K562 (cell line): ENCODE results near the gene ZDHHC14. TPM values are rescaled to one million over a fixed set of nuclear protein-coding genes. Genes with fewer than 3 reads are reported as not detected.

Experiments used
- CUX1 ChIP-seq: fragments of 200-800 bp; sonication (Bioruptor generic); IDR thresholded peaks from 2 replicates; pipeline ENCODE4 v1.6.1; 2016; ENCODE audit warnings: missing genetic modification characterization, missing compliant biosample characterization
- KLF6 ChIP-seq: fragments of 250-450 bp; sonication (Bioruptor Pico); IDR thresholded peaks from 2 replicates; pipeline ENCODE4 v1.4.0; 2020; ENCODE audit warnings: mild to moderate bottlenecking, moderate library complexity, borderline replicate concordance
- MAFG ChIP-seq: fragments of 450-650 bp; conservative IDR thresholded peaks from 2 replicates; pipeline ENCODE4 v1.6.1; 2016; ENCODE audit warnings: missing genetic modification characterization, missing compliant biosample characterization
- SIN3A ChIP-seq, 2 experiments: fragments of 150-350 bp in 1 of 2; IDR thresholded peaks; 2 replicates each; pipeline ENCODE4 v1.6.1; 2011 to 2016; ENCODE audit warnings: borderline replicate concordance in 2 of 2, low read depth in 2 of 2, low read length in 2 of 2, mild to moderate bottlenecking in 2 of 2, moderate library complexity in 2 of 2; ENCODE audit not compliant: control insufficient read depth in 1 of 2
- SRSF3 ChIP-seq: fragments of 200-400 bp; formaldehyde crosslinking; IDR thresholded peaks from 2 replicates; pipeline ENCODE4 v1.6.1; 2016; ENCODE audit warnings: mild to moderate bottlenecking, low read length, moderate library complexity; ENCODE audit not compliant: insufficient read depth
- U2AF1 ChIP-seq: fragments of 200-400 bp; formaldehyde crosslinking; optimal IDR thresholded peaks from 2 replicates; pipeline ENCODE3; 2017; ENCODE audit warnings: mild to moderate bottlenecking, low read depth, low read length, moderate library complexity
- YY1 ChIP-seq, 3 experiments: IDR thresholded peaks; 2 replicates each; pipeline ENCODE4 v1.6.1; 2011; ENCODE audit warnings: low read length in 2 of 3, mild to moderate bottlenecking in 2 of 3, moderate library complexity in 2 of 3, borderline replicate concordance in 1 of 3, control low read depth in 1 of 3, low read depth in 1 of 3; ENCODE audit not compliant: insufficient read depth in 3 of 3, insufficient replicate concordance in 2 of 3, control insufficient read depth in 1 of 3, insufficient read length in 1 of 3; ENCODE audit errors: extremely low read depth in 1 of 3
- ZFP36 ChIP-seq: fragments of 150-350 bp; IDR thresholded peaks from 2 replicates; pipeline ENCODE4 v1.6.1; 2018; ENCODE audit warnings: low read length, low read depth; ENCODE audit not compliant: partially characterized antibody
- polyA plus RNA-seq, 8 experiments: library from polyadenylated mRNA; depleted of rRNA in 4 of 8; stranded (reverse) in 5 of 8; unstranded in 3 of 8; fragments of >200 nt; fragmentation: Nextera tagmentation in 2 of 8; fragmentation: Illumina TruSeq in 1 of 8; extraction: Ambion mirVana in 2 of 8; extraction: Trizol in 1 of 8; gene quantifications; 2 replicates each; pipeline versions ENCODE4 v1.2.1 to v1.2.3, GENCODE V29; 2011 to 2014; ENCODE audit warnings: inconsistent platforms in 1 of 8, missing spikeins in 1 of 8
- total RNA-seq, 7 experiments: library from RNA; depleted of rRNA in 6 of 7; stranded (reverse); fragments of >200 nt in 6 of 7; fragmentation: Illumina TruSeq in 2 of 7; extraction: Trizol in 2 of 7; gene quantifications; 2 replicates each; pipeline versions ENCODE4 v1.2.1 to v1.2.3, GENCODE V29; 2011 to 2021; ENCODE audit warnings: low replicate concordance in 1 of 7
- TF ChIP-seq, protein P1 (sequence below): sonication (generic); formaldehyde crosslinking; IDR thresholded peaks from 2 replicates; pipeline ENCODE4 v1.4.0; 2020; ENCODE audit warnings: mild to moderate bottlenecking, missing genetic modification reagents
- TF ChIP-seq, protein P2 (sequence below), 2 experiments: fragments of 450-650 bp in 1 of 2; sonication (generic) in 1 of 2; formaldehyde crosslinking in 1 of 2; IDR thresholded peaks in 1 of 2; conservative IDR thresholded peaks in 1 of 2; 2 replicates each; pipeline versions ENCODE4 v1.6.1 to v1.8.1; 2016 to 2023; ENCODE audit warnings: mild to moderate bottlenecking in 2 of 2, moderate library complexity in 2 of 2, inconsistent platforms in 1 of 2, missing genetic modification reagents in 1 of 2
- TF ChIP-seq, protein P3 (sequence below), 2 experiments: fragments of 450-650 bp; IDR thresholded peaks; 2 replicates each; pipeline ENCODE4 v1.6.1; 2018; ENCODE audit warnings: mild to moderate bottlenecking in 2 of 2, low read depth in 1 of 2; ENCODE audit not compliant: partially characterized antibody in 2 of 2
- TF ChIP-seq, protein P4 (sequence below): fragments of 250-450 bp; sonication (Bioruptor Pico); IDR thresholded peaks from 2 replicates; pipeline ENCODE4 v1.6.1; 2021; ENCODE audit warnings: mild to moderate bottlenecking

The ZDHHC14 gene
- total and polyA plus RNA-seq, 9 of the 15 experiments (the other 6 are each of a cell fraction or from before 2014, with no cell fraction given): 0.92 to 23.1 (median 13.8) TPM

GRCh38 chr6:157558049-157558448 lies 177.1 kb downstream of the ZDHHC14 start (continued):
- no peak for TF ChIP-seq ZFP36
- TF ChIP-seq U2AF1: no peak
- no peak for TF ChIP-seq SRSF3
- peak in 1 of 3 experiments; percentile 20 for TF ChIP-seq YY1 (IDR thresholded peaks at IDR 0.05; ENCODE audit: borderline replicate concordance in 1 of 3, control insufficient read depth in 1 of 3, extremely low read depth in 1 of 3, insufficient read depth in 3 of 3, insufficient read length in 1 of 3, insufficient replicate concordance in 2 of 3, low read depth in 1 of 3, low read length in 2 of 3)
- TF ChIP-seq KLF6: no peak
- TF ChIP-seq, protein P1, sequence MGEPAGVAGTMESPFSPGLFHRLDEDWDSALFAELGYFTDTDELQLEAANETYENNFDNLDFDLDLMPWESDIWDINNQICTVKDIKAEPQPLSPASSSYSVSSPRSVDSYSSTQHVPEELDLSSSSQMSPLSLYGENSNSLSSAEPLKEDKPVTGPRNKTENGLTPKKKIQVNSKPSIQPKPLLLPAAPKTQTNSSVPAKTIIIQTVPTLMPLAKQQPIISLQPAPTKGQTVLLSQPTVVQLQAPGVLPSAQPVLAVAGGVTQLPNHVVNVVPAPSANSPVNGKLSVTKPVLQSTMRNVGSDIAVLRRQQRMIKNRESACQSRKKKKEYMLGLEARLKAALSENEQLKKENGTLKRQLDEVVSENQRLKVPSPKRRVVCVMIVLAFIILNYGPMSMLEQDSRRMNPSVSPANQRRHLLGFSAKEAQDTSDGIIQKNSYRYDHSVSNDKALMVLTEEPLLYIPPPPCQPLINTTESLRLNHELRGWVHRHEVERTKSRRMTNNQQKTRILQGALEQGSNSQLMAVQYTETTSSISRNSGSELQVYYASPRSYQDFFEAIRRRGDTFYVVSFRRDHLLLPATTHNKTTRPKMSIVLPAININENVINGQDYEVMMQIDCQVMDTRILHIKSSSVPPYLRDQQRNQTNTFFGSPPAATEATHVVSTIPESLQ: no peak
- TF ChIP-seq, protein P2, sequence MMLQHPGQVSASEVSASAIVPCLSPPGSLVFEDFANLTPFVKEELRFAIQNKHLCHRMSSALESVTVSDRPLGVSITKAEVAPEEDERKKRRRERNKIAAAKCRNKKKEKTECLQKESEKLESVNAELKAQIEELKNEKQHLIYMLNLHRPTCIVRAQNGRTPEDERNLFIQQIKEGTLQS (IDR thresholded peaks at IDR 0.05): no peak
- TF ChIP-seq, protein P2 (CRISPR knock-in tag; conservative IDR thresholded peaks at IDR 0.05): no peak
- TF ChIP-seq SIN3A (IDR thresholded peaks at IDR 0.05; ENCODE audit: borderline replicate concordance in 2 of 2, control insufficient read depth in 1 of 2, low read depth in 2 of 2, low read length in 2 of 2): peak in 1 of 2 experiments; percentile 27; a peak in 1 of 4 replicates
- TF ChIP-seq, protein P3, sequence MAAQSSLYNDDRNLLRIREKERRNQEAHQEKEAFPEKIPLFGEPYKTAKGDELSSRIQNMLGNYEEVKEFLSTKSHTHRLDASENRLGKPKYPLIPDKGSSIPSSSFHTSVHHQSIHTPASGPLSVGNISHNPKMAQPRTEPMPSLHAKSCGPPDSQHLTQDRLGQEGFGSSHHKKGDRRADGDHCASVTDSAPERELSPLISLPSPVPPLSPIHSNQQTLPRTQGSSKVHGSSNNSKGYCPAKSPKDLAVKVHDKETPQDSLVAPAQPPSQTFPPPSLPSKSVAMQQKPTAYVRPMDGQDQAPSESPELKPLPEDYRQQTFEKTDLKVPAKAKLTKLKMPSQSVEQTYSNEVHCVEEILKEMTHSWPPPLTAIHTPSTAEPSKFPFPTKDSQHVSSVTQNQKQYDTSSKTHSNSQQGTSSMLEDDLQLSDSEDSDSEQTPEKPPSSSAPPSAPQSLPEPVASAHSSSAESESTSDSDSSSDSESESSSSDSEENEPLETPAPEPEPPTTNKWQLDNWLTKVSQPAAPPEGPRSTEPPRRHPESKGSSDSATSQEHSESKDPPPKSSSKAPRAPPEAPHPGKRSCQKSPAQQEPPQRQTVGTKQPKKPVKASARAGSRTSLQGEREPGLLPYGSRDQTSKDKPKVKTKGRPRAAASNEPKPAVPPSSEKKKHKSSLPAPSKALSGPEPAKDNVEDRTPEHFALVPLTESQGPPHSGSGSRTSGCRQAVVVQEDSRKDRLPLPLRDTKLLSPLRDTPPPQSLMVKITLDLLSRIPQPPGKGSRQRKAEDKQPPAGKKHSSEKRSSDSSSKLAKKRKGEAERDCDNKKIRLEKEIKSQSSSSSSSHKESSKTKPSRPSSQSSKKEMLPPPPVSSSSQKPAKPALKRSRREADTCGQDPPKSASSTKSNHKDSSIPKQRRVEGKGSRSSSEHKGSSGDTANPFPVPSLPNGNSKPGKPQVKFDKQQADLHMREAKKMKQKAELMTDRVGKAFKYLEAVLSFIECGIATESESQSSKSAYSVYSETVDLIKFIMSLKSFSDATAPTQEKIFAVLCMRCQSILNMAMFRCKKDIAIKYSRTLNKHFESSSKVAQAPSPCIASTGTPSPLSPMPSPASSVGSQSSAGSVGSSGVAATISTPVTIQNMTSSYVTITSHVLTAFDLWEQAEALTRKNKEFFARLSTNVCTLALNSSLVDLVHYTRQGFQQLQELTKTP (IDR thresholded peaks at IDR 0.05; ENCODE audit: low read depth in 1 of 2, partially characterized antibody in 2 of 2): peak in 1 of 2 experiments; percentile 69
- TF ChIP-seq, protein P4, sequence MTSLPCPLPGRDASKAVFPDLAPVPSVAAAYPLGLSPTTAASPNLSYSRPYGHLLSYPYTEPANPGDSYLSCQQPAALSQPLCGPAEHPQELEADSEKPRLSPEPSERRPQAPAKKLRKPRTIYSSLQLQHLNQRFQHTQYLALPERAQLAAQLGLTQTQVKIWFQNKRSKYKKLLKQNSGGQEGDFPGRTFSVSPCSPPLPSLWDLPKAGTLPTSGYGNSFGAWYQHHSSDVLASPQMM (CRISPR knock-in tag): no peak
- no peak for TF ChIP-seq MAFG (tag)
- TF ChIP-seq CUX1: no peak
